GM19395 (cell line): ENCODE results near the gene RAB39A.
"Not testable (repeated sequence)": the region's sequence is repeated elsewhere in the genome, so short reads cannot be mapped to it uniquely, and the experiment has no call there.

Source experiments
- ATAC-seq: cut with Tn5 transposase; IDR thresholded peaks from one replicate; pipeline ENCODE4 v1.9.1; 2021; ENCODE audit warnings: mild to moderate bottlenecking, moderate library complexity; ENCODE audit not compliant: unreplicated experiment

The RAB39A gene

GRCh38 chr11:107928046-107928766, at the start of gene RAB39A:
TSS of gene RAB39A (plus strand) at chr11:107928448. CDS start at chr11:107928569, 121 bp downstream.
- ATAC-seq = peak; percentile 95

GRCh38 chr11:107881471-107881870, 46.8 kb upstream of the RAB39A start:
- ATAC-seq = not testable (repeated sequence)

- no peak for ATAC-seq
Measured at GRCh38 chr11:107882095-107882820, 46.0 kb upstream of the RAB39A start.

- ATAC-seq = peak; percentile 75
Measured at GRCh38 chr11:107898270-107898669, 30.0 kb upstream of the RAB39A start.

- no peak for ATAC-seq
Measured at GRCh38 chr11:107908211-107908610, 20.0 kb upstream of the RAB39A start.

GRCh38 chr11:107912415-107912814, 15.8 kb upstream of the RAB39A start:
- not testable (repeated sequence) for ATAC-seq

GRCh38 chr11:107915229-107915628, 13.0 kb upstream of the RAB39A start:
- ATAC-seq = no peak

- peak; percentile 70 for ATAC-seq
Measured at GRCh38 chr11:107916671-107917241, 11.5 kb upstream of the RAB39A start.

- no peak for ATAC-seq
Measured at GRCh38 chr11:107921997-107922396, 6.3 kb upstream of the RAB39A start.

- ATAC-seq = not testable (repeated sequence)
Measured at GRCh38 chr11:107923519-107923918, 4.7 kb upstream of the RAB39A start.

- no peak for ATAC-seq
Measured at GRCh38 chr11:107924306-107924705, 3.9 kb upstream of the RAB39A start.

- ATAC-seq = no peak
Measured at GRCh38 chr11:107927559-107927958, 689 bp upstream of the RAB39A start.

- ATAC-seq = peak; percentile 28
Measured at GRCh38 chr11:107928767-107929507, 689 bp downstream of the RAB39A start.

- no peak for ATAC-seq
Measured at GRCh38 chr11:107929611-107930200, 1.5 kb downstream of the RAB39A start.

GRCh38 chr11:107931206-107931605, 3.0 kb downstream of the RAB39A start:
- ATAC-seq = no peak

- no peak for ATAC-seq
Measured at GRCh38 chr11:107947904-107948303, 19.7 kb downstream of the RAB39A start.

- ATAC-seq = not testable (repeated sequence)
Measured at GRCh38 chr11:107948328-107948727, 20.1 kb downstream of the RAB39A start.

GRCh38 chr11:107951155-107951554, 22.9 kb downstream of the RAB39A start:
- no peak for ATAC-seq

- no peak for ATAC-seq
Measured at GRCh38 chr11:107953446-107953845, 25.2 kb downstream of the RAB39A start.

GRCh38 chr11:107956543-107956942, 28.3 kb downstream of the RAB39A start:
- no peak for ATAC-seq

- peak; percentile 77 for ATAC-seq
Measured at GRCh38 chr11:107957109-107957588, 28.9 kb downstream of the RAB39A start.
